ENCODE results near the gene GALNT10.

Gene GALNT10

DNA sequence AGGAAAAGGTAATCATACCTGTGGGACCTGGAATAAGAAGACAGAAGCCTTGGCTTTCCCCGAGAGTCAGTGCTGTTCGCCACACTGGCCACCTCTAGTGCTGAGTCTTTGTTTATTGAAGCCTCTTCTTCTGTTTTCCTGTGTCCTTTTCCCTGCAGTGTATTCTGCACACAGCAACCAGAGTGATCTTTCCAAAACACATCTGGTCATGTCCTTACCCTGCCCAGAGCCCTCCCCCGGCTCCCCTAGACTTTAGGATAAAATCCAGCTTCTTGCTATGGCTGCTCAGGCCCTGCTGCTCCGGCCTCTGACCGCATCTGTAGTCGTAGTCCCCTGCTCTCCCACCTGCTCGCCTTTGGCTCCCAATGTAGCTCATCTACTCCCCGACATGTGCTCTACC is 28.3 kb downstream of the GALNT10 start:
- no peak for DNase-seq (ENCODE audit: low spot score)
- in situ Hi-C loops (cut with MboI; ENCODE audit: low pct_unique_long_range_greater_than_20kb, low sequenced_read_pairs, unreplicated experiment) = no loop called here
- no peak for TF ChIP-seq CTCF (IDR thresholded peaks at IDR 0.05; ENCODE audit: extremely low read depth, insufficient read depth, missing control alignments)

GRCh38 chr5:154220625-154221024 is 30.1 kb downstream of the GALNT10 start:
- TF ChIP-seq CTCF (IDR thresholded peaks at IDR 0.05; ENCODE audit: extremely low read depth, insufficient read depth, missing control alignments) = no peak
- no peak for DNase-seq (ENCODE audit: low spot score)
- in situ Hi-C loops (cut with MboI; ENCODE audit: low pct_unique_long_range_greater_than_20kb, low sequenced_read_pairs, unreplicated experiment) = no loop called here

GRCh38 chr5:154221371-154221896 is 30.9 kb downstream of the GALNT10 start:
- in situ Hi-C loops (cut with MboI; ENCODE audit: low pct_unique_long_range_greater_than_20kb, low sequenced_read_pairs, unreplicated experiment) = no loop called here
- DNase-seq (ENCODE audit: low spot score) = no peak
- no peak for TF ChIP-seq CTCF (IDR thresholded peaks at IDR 0.05; ENCODE audit: extremely low read depth, insufficient read depth, missing control alignments)

- no peak for DNase-seq (ENCODE audit: low spot score)
- no peak for TF ChIP-seq CTCF (IDR thresholded peaks at IDR 0.05; ENCODE audit: extremely low read depth, insufficient read depth, missing control alignments)
- in situ Hi-C loops (cut with MboI; ENCODE audit: low pct_unique_long_range_greater_than_20kb, low sequenced_read_pairs, unreplicated experiment) = no loop called here
Measured at GRCh38 chr5:154222414-154222813, 31.9 kb downstream of the GALNT10 start.

GRCh38 chr5:154223320-154223719 is 32.8 kb downstream of the GALNT10 start:
- no peak for DNase-seq (ENCODE audit: low spot score)
- TF ChIP-seq CTCF (IDR thresholded peaks at IDR 0.05; ENCODE audit: extremely low read depth, insufficient read depth, missing control alignments) = no peak
- in situ Hi-C loops (cut with MboI; ENCODE audit: low pct_unique_long_range_greater_than_20kb, low sequenced_read_pairs, unreplicated experiment) = no loop called here

DNA sequence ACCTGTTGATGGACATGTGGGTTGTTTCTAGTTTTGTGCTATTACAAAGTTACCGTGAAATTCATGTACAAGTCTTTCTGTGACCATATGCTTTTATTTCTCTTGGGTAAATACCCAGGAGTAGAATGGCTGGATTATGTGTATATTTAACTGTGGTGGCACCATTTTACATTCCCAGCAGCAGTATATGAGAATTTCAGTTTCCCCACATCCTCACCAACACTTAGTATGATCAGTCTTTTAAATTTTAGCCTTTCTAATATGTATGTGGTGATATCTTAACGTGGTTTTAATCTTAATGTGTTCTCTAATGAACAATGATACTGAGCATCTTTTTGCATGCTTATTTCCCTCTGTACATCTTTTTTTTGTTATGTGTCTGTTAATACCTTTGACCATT is 36.6 kb downstream of the GALNT10 start:
- in situ Hi-C loops (cut with MboI; ENCODE audit: low pct_unique_long_range_greater_than_20kb, low sequenced_read_pairs, unreplicated experiment) = no loop called here
- no peak for TF ChIP-seq CTCF (IDR thresholded peaks at IDR 0.05; ENCODE audit: extremely low read depth, insufficient read depth, missing control alignments)
- DNase-seq (ENCODE audit: low spot score) = no peak

GRCh38 chr5:154228696-154229095 is 38.2 kb downstream of the GALNT10 start:
- in situ Hi-C loops (cut with MboI; ENCODE audit: low pct_unique_long_range_greater_than_20kb, low sequenced_read_pairs, unreplicated experiment) = no loop called here
- DNase-seq (ENCODE audit: low spot score) = peak; percentile 59
- TF ChIP-seq CTCF (IDR thresholded peaks at IDR 0.05; ENCODE audit: extremely low read depth, insufficient read depth, missing control alignments) = no peak

All from GM13977 (cell line).